HG02870 (cell line): Measurements from ENCODE around the gene DENND4B.
"Not testable (repeated sequence)": the region's sequence is repeated elsewhere in the genome, so short reads cannot be mapped to it uniquely, and the experiment has no call there.

Source experiments
- ATAC-seq: cut with Tn5 transposase; IDR thresholded peaks from one replicate; pipeline ENCODE4 v1.9.1; 2021; ENCODE audit warnings: mild to moderate bottlenecking, moderate library complexity; ENCODE audit not compliant: unreplicated experiment

The DENND4B gene

GRCh38 chr1:153929426-153929825 lies 17.1 kb downstream of the DENND4B start:
- no peak for ATAC-seq

- ATAC-seq, result no peak
Measured at GRCh38 chr1:153928791-153929341, 17.7 kb downstream of the DENND4B start.

DNA sequence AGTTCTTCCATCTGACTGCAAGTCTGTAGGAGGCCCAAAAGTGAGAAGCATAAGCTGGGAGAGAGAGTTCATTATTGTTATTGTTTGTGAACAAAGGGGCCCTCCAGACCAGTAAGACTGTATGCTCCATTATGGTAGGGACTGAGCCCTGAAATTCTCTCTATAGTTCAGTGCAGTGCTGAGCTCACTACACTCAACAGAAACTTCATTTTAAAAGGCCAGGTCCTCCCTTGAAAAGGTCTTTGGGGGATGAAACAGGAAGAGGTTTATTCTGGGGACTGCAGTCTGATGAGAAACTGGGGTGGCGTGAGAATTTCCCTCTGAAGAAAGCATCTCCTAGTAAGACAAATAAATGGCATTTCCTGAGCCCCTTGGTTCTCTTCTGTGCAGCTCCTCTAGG lies 18.3 kb downstream of the DENND4B start:
- no peak for ATAC-seq

DNA sequence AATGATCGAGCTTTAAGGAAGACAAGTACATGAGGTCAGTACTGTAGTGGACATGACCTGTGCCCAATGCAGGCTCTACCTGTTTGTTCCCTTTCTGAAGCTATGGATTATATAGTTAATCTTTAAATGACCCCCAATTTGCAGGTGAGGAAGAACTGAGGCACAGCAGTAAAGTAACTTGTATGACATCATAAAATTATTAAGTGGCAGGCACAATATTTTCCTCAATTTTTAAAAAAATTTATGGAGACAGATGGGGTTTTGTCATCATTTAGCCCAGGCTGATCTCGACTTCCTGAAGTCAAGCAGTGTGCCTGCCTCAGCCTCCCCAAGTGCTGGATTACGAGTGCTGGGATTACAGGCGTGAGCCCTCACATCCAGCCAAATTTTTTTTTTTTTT lies 20.1 kb downstream of the DENND4B start:
- no peak for ATAC-seq

- ATAC-seq, result peak; percentile 94
Measured at GRCh38 chr1:153922972-153923925, 23.3 kb downstream of the DENND4B start, which contains the start of gene GATAD2B. Gene GATAD2B, minus strand, starts transcription at chr1:153922972. Its CDS starts 94,625 bp downstream, at chr1:153828347.

DNA sequence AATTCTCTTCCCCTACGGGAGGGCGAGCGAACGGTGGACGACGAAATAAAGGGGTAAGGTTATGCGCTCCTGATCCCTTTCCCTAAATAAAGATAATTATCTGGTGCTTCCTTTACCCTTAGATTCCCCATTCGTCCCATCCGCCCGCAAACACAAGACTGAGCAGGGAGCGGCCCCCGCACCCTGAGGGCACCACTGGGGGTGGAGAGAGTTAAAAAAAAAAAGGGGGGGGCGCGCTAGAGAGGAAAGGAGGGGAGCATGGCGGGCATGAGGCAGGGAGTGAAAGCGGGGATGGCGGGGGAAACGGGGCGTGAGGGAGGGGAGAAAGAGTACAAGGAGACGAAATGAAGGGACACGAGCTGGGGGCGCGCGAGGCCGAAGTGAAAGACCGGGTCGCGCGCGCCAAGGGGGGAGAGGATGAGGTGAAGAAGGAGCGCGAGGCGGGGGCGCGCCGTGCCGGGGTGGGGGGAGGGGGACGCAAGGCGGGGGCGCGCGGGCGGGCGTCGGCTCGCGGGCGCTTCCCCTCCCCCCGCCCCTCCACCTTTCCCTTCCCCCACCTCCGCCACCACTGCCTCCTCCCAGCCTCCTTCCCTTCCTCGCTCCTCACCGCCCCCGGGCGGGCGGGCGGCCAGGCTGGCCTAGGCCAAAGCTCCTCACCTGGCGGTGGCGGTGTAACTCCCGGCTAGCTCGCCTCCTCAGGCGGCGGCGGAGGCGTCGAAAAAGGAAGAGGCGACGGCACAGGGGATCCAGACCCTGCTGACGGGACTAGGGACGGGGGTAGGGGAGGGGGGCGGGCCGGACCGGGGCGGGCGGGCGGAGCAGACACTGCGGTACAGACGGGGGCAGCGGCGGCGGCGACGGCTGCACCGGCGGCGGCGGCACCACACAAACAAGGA lies 24.2 kb downstream of the DENND4B start:
- ATAC-seq, result peak; percentile 8

DNA sequence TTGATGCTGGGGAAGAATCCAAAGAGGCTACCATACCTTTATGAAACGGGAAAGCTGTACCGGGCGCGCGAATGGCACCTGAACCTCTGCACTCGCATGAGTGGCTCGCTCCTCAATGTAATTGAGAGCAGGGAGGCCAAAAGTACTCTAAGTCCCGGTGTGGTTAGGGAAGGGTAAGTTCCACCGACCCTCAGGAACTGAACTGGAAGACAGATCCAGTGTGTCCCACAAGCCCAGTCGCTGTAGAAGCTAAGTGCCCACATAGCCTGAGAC lies 24.8 kb downstream of the DENND4B start:
- ATAC-seq, result no peak

GRCh38 chr1:153921080-153921802 lies 25.3 kb downstream of the DENND4B start:
- ATAC-seq, result no peak

- no peak for ATAC-seq
Measured at GRCh38 chr1:153919876-153920852, 26.4 kb downstream of the DENND4B start.

DNA sequence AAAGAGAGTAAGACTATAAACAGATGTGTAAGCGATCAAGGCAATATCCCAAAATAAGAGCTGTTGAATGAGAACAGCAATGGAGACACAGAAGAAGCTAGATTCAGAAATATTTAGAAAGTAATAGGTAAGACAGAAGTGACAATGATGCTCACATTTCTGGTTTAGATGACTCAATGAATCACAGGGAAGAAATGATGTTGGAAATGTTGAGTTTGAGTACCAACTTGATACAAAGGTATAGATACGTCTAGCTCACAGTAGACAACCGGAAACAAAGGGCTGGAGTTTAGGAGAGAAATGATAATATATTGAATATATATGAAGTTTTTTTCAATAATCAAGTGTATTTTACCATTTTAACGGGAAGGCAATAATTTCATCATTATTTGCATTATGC lies 30.2 kb downstream of the DENND4B start:
- ATAC-seq, result no peak

DNA sequence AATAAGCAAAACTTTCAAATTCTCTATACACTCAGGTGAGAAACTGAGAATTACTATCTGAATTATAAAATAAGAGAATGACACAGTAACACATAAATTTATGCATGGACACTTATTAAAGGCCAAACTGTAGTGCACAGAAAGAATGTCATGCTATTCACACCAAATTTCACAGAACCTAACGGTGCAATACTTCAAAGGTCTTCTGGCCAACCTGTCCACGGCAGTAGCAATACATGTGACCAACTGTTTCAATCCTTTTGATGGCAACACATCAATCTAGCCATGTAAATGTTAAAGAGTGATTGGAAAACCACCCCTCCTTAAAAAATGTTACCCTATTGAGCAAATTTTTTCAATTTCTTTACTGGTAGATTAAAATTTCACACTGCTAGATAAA lies 34.2 kb downstream of the DENND4B start:
- no peak for ATAC-seq

DNA sequence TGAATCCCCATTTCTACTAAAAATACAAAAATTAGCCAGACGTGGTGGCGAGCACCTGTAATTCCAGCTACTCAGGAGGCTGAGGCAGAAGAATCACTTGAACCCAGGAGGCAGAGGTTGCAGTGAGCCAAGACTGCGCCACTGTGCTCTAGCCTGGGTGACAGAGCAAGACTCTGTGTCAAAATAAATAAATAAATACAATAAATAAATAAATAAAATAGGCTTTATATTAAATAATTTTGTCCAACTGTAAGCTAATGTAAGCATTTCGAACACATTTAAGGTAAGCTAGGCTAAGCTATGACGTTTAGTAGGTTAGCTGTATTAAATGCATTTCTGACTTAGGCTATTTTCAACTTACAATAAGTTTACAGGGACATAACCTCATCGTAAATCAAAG lies 36.0 kb downstream of the DENND4B start:
- not testable (repeated sequence) for ATAC-seq

GRCh38 chr1:153908071-153908470 lies 38.4 kb downstream of the DENND4B start:
- no peak for ATAC-seq

DNA sequence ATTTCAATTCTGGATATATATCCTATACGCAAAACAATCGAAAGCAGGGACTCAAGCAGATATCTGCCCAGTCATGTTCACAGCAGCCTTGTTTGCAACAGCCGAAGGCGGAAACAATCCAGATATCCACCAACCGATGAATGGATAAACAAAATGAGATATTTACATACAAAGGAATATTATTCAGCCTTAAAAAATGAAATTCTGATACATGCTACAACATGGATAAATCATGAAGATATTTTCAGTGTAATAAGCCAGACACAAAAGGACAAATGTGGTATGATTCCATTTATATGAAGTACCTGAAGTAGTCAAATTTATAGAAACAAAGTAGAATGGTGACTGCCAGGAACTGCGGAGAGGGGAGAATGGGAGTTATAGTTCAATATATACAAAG lies 39.4 kb downstream of the DENND4B start:
- ATAC-seq, result no peak

- ATAC-seq, result no peak
Measured at GRCh38 chr1:153906396-153906795, 40.1 kb downstream of the DENND4B start.

DNA sequence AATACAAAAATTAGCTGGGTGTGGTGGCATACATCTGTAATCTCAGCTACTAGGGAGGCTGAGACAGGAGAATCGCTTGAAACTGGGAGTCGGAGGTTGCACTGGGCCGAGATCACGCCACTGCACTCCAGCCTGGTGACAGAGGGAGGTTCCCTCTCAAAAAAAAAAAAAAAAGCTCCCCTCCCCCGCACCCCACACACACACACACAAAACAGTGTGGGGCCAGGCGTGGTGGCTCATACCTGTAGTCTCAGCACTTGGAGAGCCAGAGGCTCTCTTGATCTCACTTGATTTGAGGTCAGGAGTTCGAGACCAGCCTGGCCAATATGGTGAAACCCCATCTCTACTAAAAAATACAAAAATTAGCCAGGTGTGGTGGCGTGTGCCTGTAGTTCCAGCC lies 40.6 kb downstream of the DENND4B start:
- not testable (repeated sequence) for ATAC-seq

DNA sequence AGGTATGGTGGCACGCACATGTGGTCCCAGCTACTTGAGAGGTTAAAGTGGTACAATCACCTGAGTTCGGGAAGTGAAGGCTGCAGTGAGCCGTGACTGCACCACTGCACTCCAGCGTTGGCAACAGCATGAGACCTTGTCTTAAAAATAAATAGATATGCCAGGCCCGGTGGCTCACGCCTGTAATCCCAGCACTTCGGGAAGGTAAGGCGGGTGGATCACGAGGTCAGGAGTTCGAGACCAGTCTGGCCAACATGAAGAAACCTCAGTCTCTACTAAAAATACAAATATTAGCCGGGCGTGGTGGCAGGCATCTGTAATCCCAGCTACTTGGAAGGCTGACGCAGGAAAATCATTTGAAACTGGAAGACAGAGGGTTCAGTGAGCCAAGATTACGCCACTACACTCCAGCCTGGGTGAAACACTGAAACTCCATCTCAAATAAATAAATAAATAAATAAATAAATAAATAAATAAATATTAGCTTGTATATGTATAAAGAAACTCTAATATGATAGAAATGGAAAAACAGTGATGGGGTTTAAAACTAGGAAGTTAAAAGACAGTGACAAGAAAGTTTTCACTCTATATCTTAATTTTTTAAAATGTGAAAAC lies 42.6 kb downstream of the DENND4B start:
- ATAC-seq, result no peak

- ATAC-seq, result no peak
Measured at GRCh38 chr1:153899509-153899908, 47.0 kb downstream of the DENND4B start.

- ATAC-seq, result not testable (repeated sequence)
Measured at GRCh38 chr1:153895866-153896265, 50.7 kb downstream of the DENND4B start.
